Activated T-helper 17 cell treated with anti-CD3 and anti-CD28 coated beads, Interleukin-2, amount 50 U/mL, for 72 hours (primary cell): ENCODE results near the gene NCOR1. TPM values are rescaled to one million over a fixed set of nuclear protein-coding genes. Genes with fewer than 3 reads are reported as not detected.

ENCODE experiments used
- ATAC-seq: fragments of 150-1000 bp; cut with Tn5 transposase; replicated peaks from 2 replicates; pipeline ENCODE4 v1.10.0; 2021; ENCODE audit warnings: mild to moderate bottlenecking, moderate library complexity
- H3K27ac Mint-ChIP-seq: one replicate; pipeline ENCODE4 v1.8.0; 2022; ENCODE audit warnings: mixed read lengths
- H3K27me3 Mint-ChIP-seq: one replicate; pipeline ENCODE4 v1.8.0; 2022; ENCODE audit warnings: mixed read lengths
- H3K36me3 Mint-ChIP-seq: one replicate; pipeline ENCODE4 v1.8.0; 2022; ENCODE audit warnings: low read depth, mild to moderate bottlenecking, mixed read lengths
- H3K4me1 Mint-ChIP-seq: one replicate; pipeline ENCODE4 v1.8.0; 2022; ENCODE audit warnings: mixed read lengths
- H3K4me3 Mint-ChIP-seq: one replicate; pipeline ENCODE4 v1.8.0; 2022; ENCODE audit warnings: mild to moderate bottlenecking, mixed read lengths
- H3K9me3 Mint-ChIP-seq: one replicate; pipeline ENCODE4 v1.8.0; 2022; ENCODE audit warnings: mixed read lengths
- total RNA-seq, 2 donors: library from RNA; stranded (reverse); gene quantifications; one replicate each; pipeline ENCODE4 v1.2.3, GENCODE V29; 2022

NCOR1 gene
- total RNA-seq, 2 donors from 2014 or later, result 112 to 144 TPM

DNA sequence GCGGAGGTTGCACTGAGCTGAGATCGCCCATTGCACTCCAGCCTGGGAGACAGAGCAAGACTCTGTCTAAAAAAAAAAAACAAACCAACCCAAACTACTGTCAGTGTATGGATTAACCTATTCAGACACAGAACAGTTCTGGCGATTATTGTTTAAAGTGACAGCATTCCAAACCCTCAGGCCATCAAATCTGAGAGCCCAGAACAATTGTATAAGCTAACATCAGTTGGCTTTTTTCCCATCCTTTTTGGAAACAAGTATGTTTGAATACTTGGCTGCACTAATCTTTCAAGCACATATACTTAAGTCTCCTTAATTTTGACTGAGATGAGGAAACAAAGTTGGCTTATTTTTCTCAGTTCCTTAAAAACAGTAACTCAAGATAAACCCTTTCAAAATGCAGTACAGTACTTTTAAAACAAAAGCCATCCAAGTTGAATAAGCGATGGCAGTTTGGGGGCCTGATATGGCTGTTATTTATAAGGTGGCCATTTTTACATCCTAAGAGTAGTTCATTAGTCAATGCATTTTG, 217.2 kb downstream of the NCOR1 start:
- no peaks in the 10 kb centered on the region for H3K9me3 Mint-ChIP-seq
- H3K4me1 Mint-ChIP-seq, result peaks cover 19% of the 10 kb centered on the region
- peaks cover 65% of the 10 kb centered on the region for H3K36me3 Mint-ChIP-seq
- peak overlapping the region; percentile 85 for H3K4me3 Mint-ChIP-seq
- ATAC-seq, result no peak
- H3K27ac Mint-ChIP-seq, result peak overlapping the region; percentile 78
- H3K27me3 Mint-ChIP-seq, result no peaks in the 10 kb centered on the region

DNA sequence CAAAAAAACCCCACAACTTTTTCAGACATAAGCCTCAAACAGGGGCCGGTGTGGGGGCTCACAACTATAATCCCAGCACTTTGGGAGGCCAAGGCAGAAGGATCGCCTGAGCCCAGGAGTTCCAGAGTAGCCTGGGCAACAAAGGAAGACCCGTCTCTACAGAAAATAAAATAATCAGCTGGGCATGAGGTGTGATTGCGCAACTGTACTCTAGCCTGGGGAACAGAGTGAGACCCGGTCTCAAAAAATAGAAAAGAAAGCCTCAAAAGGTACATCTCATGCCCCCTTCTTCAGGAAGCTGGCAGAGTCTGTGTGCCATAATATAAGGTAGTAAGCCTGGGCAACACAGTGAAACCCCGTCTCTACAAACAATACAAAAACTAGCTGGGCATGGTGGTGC, 219.0 kb downstream of the NCOR1 start:
- ATAC-seq, result no peak
- Mint-ChIP-seq H3K36me3 (peaks cover 54% of the 10 kb centered on the region), H3K4me3 (no peak overlapping the region), H3K4me1 (peaks cover 10% of the 10 kb centered on the region), H3K27ac (no peak overlapping the region), H3K9me3 (no peaks in the 10 kb centered on the region), H3K27me3 (no peaks in the 10 kb centered on the region)

GRCh38 chr17:15981646-15982580, 233.4 kb downstream of the NCOR1 start:
- no peaks in the 10 kb centered on the region for H3K9me3 Mint-ChIP-seq
- H3K4me1 Mint-ChIP-seq, result peaks cover 17% of the 10 kb centered on the region
- no peak for ATAC-seq
- H3K27ac Mint-ChIP-seq, result no peak overlapping the region
- peaks cover 87% of the 10 kb centered on the region for H3K36me3 Mint-ChIP-seq
- H3K27me3 Mint-ChIP-seq, result no peaks in the 10 kb centered on the region
- peak overlapping the region; percentile 13 for H3K4me3 Mint-ChIP-seq

DNA sequence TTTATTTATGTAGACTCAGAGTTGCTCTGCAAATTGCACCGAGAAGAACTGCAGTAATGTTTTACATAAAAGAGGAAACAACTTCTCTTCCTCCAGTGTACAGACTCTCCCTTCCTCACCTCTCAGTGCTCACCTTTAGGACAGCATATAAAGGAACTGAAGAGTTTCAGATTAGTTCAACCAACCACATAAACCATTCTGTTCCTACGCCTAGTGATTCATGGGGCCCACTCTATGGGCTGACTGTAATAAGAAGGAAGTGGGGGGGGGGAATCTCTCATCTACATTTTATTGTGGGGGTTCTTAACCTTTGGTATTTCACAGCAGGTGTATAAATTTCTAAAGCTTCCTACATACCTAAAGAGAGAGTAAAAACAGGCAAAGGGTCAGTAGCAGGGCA, 234.1 kb downstream of the NCOR1 start:
- Mint-ChIP-seq H3K36me3 (peaks cover 84% of the 10 kb centered on the region), H3K27ac (no peak overlapping the region), H3K27me3 (no peaks in the 10 kb centered on the region), H3K4me3 (peak overlapping the region; percentile 13), H3K9me3 (no peaks in the 10 kb centered on the region), H3K4me1 (peaks cover 17% of the 10 kb centered on the region)
- ATAC-seq, result peak; percentile 100

Other genes with a start within 250 kb of the NCOR1 start
- 10 to 100 TPM; 10.9 to 14.8 TPM for gene ZSWIM7, start 215.8 kb downstream of the NCOR1 start, total RNA-seq
- gene TTC19, start 215.7 kb downstream of the NCOR1 start, total RNA-seq, result 10 to 100 TPM; 22.2 to 28.8 TPM
- gene PIGL, start 1.7 kb upstream of the NCOR1 start, total RNA-seq, result 10 to 100 TPM; 35.5 to 38.7 TPM
- 10 to 100 TPM; 17.5 to 43.5 TPM for gene CENPV, start 137.9 kb upstream of the NCOR1 start, total RNA-seq
- 1,000 to 10,000 TPM in 1 of 2 donors, 100 to 1,000 TPM in 1; 896 to 1,413 TPM for gene UBB, start 165.6 kb upstream of the NCOR1 start, total RNA-seq
- gene TRPV2, start 200.0 kb upstream of the NCOR1 start, total RNA-seq, result 10 to 100 TPM; 35.4 to 74.9 TPM